ENCODE measurements around the gene TBX1. TPM values are rescaled to one million over a fixed set of nuclear protein-coding genes. Genes with fewer than 3 reads are reported as not detected.

TBX1 gene
- total RNA-seq, 5 donors from 2014 or later (not counting 1 experiment from before 2014, with no cell fraction given) = 0.20 TPM; not detected in 4

DNA sequence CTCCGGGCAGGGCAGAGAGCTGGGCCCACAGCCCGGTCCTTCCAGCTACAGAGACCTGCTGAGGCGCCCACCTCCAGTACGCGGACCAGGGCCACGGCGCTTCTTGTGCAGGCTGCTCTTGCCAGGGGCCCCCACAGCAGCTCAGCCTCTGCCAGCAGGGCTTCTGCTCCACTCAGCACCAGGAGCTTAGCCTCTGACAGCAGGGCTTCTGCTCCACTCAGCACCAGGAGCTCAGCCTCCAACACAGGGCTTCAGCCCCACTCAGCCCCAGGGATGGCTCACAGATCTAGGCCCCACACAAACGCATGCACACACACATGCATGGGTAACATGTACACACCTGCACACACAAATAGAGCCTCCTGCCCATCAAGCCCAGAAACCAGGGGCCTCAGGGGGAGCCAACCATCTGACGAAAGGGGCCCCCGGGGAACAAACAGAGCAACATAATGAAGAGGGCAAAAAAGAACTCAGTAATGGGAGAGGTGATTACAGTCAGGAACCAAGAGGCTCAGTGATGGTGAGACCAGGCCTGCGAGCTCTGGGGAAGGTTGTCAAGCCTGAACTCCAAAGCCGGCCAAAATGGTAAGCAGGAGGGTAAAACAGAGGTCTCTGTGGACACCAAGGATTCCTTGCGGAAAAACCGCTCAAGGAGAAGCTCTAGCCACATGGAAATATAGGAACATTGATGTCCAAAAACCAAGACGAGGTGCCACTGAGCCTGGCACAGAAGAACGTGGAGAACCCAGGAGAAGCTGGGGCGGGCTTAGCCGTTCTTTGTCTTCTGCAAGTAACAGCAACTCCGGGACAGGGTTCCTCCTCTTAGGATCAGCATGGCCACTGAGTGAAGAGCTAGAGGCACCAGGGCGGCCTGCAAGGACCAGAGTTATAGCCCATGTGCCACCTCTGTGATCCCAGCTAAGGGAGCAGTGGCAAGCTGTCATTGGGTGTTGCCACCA is 47.6 kb downstream of the TBX1 start:
- Histone ChIP-seq H3K4me3 (ENCODE audit: control insufficient read depth in 1 of 2, extremely low read depth in 1 of 2, low read length in 1 of 2) (no peak overlapping the region), H3K27me3 (replicated peaks in 1 of 2; ENCODE audit: control insufficient read depth in 2 of 2, extremely low read depth in 1 of 2, insufficient read depth in 2 of 2, low read length in 1 of 2) (no peaks in the 10 kb centered on the region), H3K9me3 (no peaks in the 10 kb centered on the region), H3K4me1 (ENCODE audit: control insufficient read depth in 1 of 2, extremely low read depth in 1 of 2, insufficient read depth in 2 of 2, low read length in 2 of 2) (peaks cover 6 to 19% of the 10 kb centered on the region in 2 experiments), H3K36me3 (ENCODE audit: control insufficient read depth in 2 of 2, extremely low read depth in 1 of 2, insufficient read depth in 1 of 2, low read length in 1 of 2) (peaks cover 6 to 21% of the 10 kb centered on the region in 2 donors), H3K27ac (ENCODE audit: low read length) (no peak overlapping the region)
- no peak overlapping the region for H3K4me3 Mint-ChIP-seq
- ATAC-seq (replicated peaks in 1 of 4) (no peak), DNase-seq (no peak)
- no peak overlapping the region for H3K27ac Mint-ChIP-seq
- peaks cover 0 to 11% (median 5%) of the 10 kb centered on the region in 3 donors for H3K4me1 Mint-ChIP-seq
- H3K9me3 Mint-ChIP-seq = no peaks in the 10 kb centered on the region
- 97% methylated on average over 19 of the region's 20 CpGs for WGBS (ENCODE audit: insufficient coverage)
- peaks cover 12% of the 10 kb centered on the region for H3K36me3 Mint-ChIP-seq
- POLR2A ChIA-PET = no interaction called here
- CTCF ChIA-PET = no interaction called here
- H3K27me3 Mint-ChIP-seq = no peaks in the 10 kb centered on the region

DNA sequence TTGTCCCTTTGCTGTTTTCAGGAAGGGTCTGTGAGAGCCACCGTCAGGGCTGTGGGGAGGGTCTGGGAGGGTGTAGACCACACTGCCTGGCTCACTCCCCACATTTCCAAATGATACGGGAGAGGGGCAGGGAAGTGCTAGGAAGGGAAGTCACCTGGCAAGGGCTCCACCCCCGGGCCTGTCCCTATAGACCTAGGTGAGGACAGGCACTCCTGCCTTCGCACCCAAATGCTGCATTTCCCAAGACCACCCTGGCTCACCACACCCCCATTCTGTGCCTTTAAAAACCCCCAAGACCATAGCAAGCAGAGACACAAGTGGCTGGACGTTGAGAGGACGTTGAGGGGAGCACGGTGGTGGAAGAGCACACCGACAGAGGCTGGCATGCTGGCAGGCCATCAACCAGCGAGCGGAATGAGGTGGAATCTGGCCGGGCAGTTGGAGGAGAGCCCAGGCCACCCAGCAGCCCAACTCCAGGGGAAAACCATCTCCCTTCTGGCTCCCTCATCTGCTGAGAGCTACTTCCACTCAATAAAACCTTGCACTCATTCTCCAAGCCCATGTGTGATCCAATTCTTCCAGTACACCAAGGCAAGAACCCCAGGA is 48.4 kb downstream of the TBX1 start:
- no peak for ATAC-seq (replicated peaks in 1 of 4)
- CTCF ChIA-PET = no interaction called here
- H3K27ac ChIP-seq (ENCODE audit: low read length) = no peak overlapping the region
- H3K4me1 ChIP-seq (ENCODE audit: control insufficient read depth in 1 of 2, extremely low read depth in 1 of 2, insufficient read depth in 2 of 2, low read length in 2 of 2) = peaks cover 6 to 19% of the 10 kb centered on the region in 2 experiments
- peaks cover 4 to 21% of the 10 kb centered on the region in 2 donors for H3K36me3 ChIP-seq (ENCODE audit: control insufficient read depth in 2 of 2, extremely low read depth in 1 of 2, insufficient read depth in 1 of 2, low read length in 1 of 2)
- Mint-ChIP-seq H3K27me3 (no peaks in the 10 kb centered on the region), H3K27ac (no peak overlapping the region), H3K4me1 (peaks cover 0 to 11% (median 5%) of the 10 kb centered on the region in 3 donors), H3K4me3 (no peak overlapping the region), H3K36me3 (peaks cover 13% of the 10 kb centered on the region), H3K9me3 (no peaks in the 10 kb centered on the region)
- POLR2A ChIA-PET = no interaction called here
- no peaks in the 10 kb centered on the region for H3K27me3 ChIP-seq (replicated peaks in 1 of 2; ENCODE audit: control insufficient read depth in 2 of 2, extremely low read depth in 1 of 2, insufficient read depth in 2 of 2, low read length in 1 of 2)
- 96% methylated on average over 5 of the region's 11 CpGs for WGBS (ENCODE audit: insufficient coverage)
- H3K4me3 ChIP-seq (ENCODE audit: control insufficient read depth in 1 of 2, extremely low read depth in 1 of 2, low read length in 1 of 2) = no peak overlapping the region
- DNase-seq = no peak
- no peaks in the 10 kb centered on the region for H3K9me3 ChIP-seq

GRCh38 chr22:19809741-19810140 is 49.2 kb downstream of the TBX1 start:
- Mint-ChIP-seq H3K9me3 (no peaks in the 10 kb centered on the region), H3K27ac (no peak overlapping the region), H3K27me3 (no peaks in the 10 kb centered on the region), H3K4me3 (no peak overlapping the region), H3K36me3 (peaks cover 21% of the 10 kb centered on the region), H3K4me1 (peaks cover 0 to 11% (median 5%) of the 10 kb centered on the region in 3 donors)
- CTCF ChIA-PET = no interaction called here
- H3K4me3 ChIP-seq (ENCODE audit: control insufficient read depth in 1 of 2, extremely low read depth in 1 of 2, low read length in 1 of 2) = no peak overlapping the region
- no peaks in the 10 kb centered on the region for H3K27me3 ChIP-seq (replicated peaks in 1 of 2; ENCODE audit: control insufficient read depth in 2 of 2, extremely low read depth in 1 of 2, insufficient read depth in 2 of 2, low read length in 1 of 2)
- H3K36me3 ChIP-seq (ENCODE audit: control insufficient read depth in 2 of 2, extremely low read depth in 1 of 2, insufficient read depth in 1 of 2, low read length in 1 of 2) = peaks cover 4 to 26% of the 10 kb centered on the region in 2 donors
- no peaks in the 10 kb centered on the region for H3K9me3 ChIP-seq
- DNase-seq = no peak
- POLR2A ChIA-PET = no interaction called here
- H3K27ac ChIP-seq (ENCODE audit: low read length) = no peak overlapping the region
- WGBS (ENCODE audit: insufficient coverage) = 95% methylated on average over 3 of the region's 3 CpGs
- peaks cover 6 to 19% of the 10 kb centered on the region in 2 experiments for H3K4me1 ChIP-seq (ENCODE audit: control insufficient read depth in 1 of 2, extremely low read depth in 1 of 2, insufficient read depth in 2 of 2, low read length in 2 of 2)
- no peak for ATAC-seq (replicated peaks in 1 of 4)

DNA sequence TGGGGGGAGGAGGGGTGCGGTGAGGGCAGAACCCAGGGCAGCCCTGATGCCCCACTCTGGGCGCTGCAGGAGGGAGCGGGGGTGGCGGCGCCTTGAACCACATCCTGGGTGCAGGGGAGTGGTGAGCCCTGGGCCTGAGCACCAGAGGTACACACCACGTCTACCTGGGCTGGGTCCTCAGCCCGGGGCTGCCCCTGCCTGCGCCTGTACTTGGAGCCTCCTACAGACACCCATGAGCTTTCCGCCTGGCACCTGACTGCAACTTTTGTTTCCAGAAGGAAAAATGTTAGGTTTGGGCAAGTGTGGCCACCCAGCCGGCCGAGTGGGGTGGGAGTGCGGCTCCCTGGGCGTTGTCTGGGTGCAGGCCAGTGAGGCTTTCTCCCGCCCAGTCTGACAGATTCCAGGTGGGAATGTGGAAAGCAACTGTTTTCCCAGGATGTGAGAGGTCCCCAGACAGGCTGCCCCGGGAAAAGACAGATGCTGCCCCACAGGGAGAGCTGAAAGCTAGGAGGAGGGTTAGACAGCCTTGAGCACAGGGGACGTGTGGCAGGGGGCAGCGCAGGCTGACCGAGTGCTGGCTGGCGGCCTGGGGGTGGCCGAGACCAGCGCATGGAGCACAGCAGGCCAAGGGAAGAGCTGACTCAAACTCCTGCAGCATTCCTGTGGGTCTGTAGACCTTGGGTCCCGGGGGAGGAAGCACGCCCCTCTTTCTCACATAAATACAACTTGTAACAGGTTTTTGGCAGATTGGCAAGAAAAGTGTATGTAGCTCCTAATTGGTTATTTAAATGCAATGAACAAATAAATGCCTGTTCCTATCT is 50.0 kb downstream of the TBX1 start:
- H3K27ac ChIP-seq (ENCODE audit: low read length) = no peak overlapping the region
- ChIA-PET CTCF (no interaction called here), POLR2A (interaction anchor here in 1 of 2 donors (0.9 kb wide), 1 partner anchor 15 kb away, joined by 3 read pairs; no protein-coding TSS in a partner anchor)
- WGBS (ENCODE audit: insufficient coverage) = 78% methylated on average over 15 of the region's 23 CpGs
- peaks cover 6 to 19% of the 10 kb centered on the region in 2 experiments for H3K4me1 ChIP-seq (ENCODE audit: control insufficient read depth in 1 of 2, extremely low read depth in 1 of 2, insufficient read depth in 2 of 2, low read length in 2 of 2)
- H3K36me3 ChIP-seq (ENCODE audit: control insufficient read depth in 2 of 2, extremely low read depth in 1 of 2, insufficient read depth in 1 of 2, low read length in 1 of 2) = peaks cover 4 to 21% of the 10 kb centered on the region in 2 donors
- peak in 15 of 35 experiments; percentile 4 to 41 (median 23) for DNase-seq
- H3K9me3 ChIP-seq = no peaks in the 10 kb centered on the region
- H3K27me3 Mint-ChIP-seq = no peaks in the 10 kb centered on the region
- H3K9me3 Mint-ChIP-seq = no peaks in the 10 kb centered on the region
- no peak overlapping the region for H3K27ac Mint-ChIP-seq
- no peak overlapping the region for H3K4me3 Mint-ChIP-seq
- peaks cover 0 to 11% (median 5%) of the 10 kb centered on the region in 3 donors for H3K4me1 Mint-ChIP-seq
- H3K36me3 Mint-ChIP-seq = peaks cover 25% of the 10 kb centered on the region
- H3K27me3 ChIP-seq (replicated peaks in 1 of 2; ENCODE audit: control insufficient read depth in 2 of 2, extremely low read depth in 1 of 2, insufficient read depth in 2 of 2, low read length in 1 of 2) = no peaks in the 10 kb centered on the region
- H3K4me3 ChIP-seq (ENCODE audit: control insufficient read depth in 1 of 2, extremely low read depth in 1 of 2, low read length in 1 of 2) = no peak overlapping the region
- peak in 2 of 4 experiments; percentile 64 to 78 for ATAC-seq (replicated peaks in 1 of 4)

- peak in 2 of 35 experiments; percentile 7 to 20 for DNase-seq
- H3K27me3 Mint-ChIP-seq = no peaks in the 10 kb centered on the region
- ATAC-seq (replicated peaks in 1 of 4) = no peak
- CTCF ChIA-PET = no interaction called here
- Histone ChIP-seq H3K27me3 (replicated peaks in 1 of 2; ENCODE audit: control insufficient read depth in 2 of 2, extremely low read depth in 1 of 2, insufficient read depth in 2 of 2, low read length in 1 of 2) (no peaks in the 10 kb centered on the region), H3K36me3 (ENCODE audit: control insufficient read depth in 2 of 2, extremely low read depth in 1 of 2, insufficient read depth in 1 of 2, low read length in 1 of 2) (peaks cover 0 to 16% of the 10 kb centered on the region in 2 donors), H3K4me3 (ENCODE audit: control insufficient read depth in 1 of 2, extremely low read depth in 1 of 2, low read length in 1 of 2) (no peak overlapping the region), H3K4me1 (ENCODE audit: control insufficient read depth in 1 of 2, extremely low read depth in 1 of 2, insufficient read depth in 2 of 2, low read length in 2 of 2) (peaks cover 6 to 19% of the 10 kb centered on the region in 2 experiments), H3K9me3 (no peaks in the 10 kb centered on the region), H3K27ac (ENCODE audit: low read length) (no peak overlapping the region)
- no peaks in the 10 kb centered on the region for H3K9me3 Mint-ChIP-seq
- WGBS (ENCODE audit: insufficient coverage) = 95% methylated on average over 12 of the region's 12 CpGs
- H3K4me3 Mint-ChIP-seq = no peak overlapping the region
- peaks cover 0 to 11% (median 8%) of the 10 kb centered on the region in 3 donors for H3K4me1 Mint-ChIP-seq
- H3K36me3 Mint-ChIP-seq = peaks cover 28% of the 10 kb centered on the region
- H3K27ac Mint-ChIP-seq = no peak overlapping the region
- POLR2A ChIA-PET = no interaction called here
Observed at GRCh38 chr22:19811211-19811621, 50.6 kb downstream of the TBX1 start.
